NOMO-1 treated with dmso at 0.1 percent for 144 hours (cell line): ENCODE results near the gene BIK.
"Not testable (repeated sequence)": the region's sequence is repeated elsewhere in the genome, so short reads cannot be mapped to it uniquely, and the experiment has no call there.

Experiments used
- DNase-seq: peaks from one replicate; lab custom pipeline; 2025; ENCODE audit not compliant: unreplicated experiment; lab: John Stamatoyannopoulos, UW

BIK gene

DNA sequence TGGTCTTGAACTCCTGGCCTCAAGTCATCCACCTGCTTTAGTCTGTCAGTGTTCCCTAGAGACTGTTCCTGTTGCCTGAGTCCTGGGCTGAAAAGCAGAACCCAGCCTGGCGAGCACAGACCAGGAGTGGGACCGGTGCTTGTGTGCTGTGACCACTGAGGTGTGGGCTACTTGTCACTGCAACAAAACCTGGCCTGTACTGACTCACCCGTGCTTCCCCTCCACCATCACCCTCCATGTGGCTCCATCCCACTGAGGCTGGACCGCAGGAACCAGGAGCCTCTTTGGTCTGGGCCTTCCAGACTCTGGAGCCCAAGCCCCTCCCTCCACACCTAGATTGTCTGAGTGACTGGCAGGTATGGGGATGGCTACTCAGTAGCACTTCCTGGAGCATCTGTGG lies 24.0 kb downstream of the BIK start:
- no peak for DNase-seq

GRCh38 chr22:43135565-43135964 lies 25.0 kb downstream of the BIK start:
- DNase-seq: no peak

DNA sequence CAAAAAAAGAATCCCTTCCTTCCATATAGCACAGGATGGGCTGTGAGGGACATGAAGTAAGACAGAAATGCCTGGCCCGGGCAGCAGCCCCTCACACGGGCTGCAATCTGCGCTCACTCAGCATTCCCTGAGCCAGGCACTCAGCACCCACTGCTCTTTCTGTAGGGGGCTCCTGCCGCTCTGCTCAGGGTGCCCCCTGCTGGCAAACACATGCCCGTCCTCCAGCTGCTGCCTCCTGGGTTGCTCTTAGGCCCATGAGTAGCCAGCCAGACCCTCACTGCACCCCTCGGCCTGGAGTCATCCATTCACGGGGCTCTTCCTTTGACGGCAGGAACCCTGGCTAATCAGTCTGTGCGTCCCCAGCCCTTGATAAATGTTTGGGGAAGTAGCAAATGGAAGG lies 25.7 kb downstream of the BIK start:
- DNase-seq: peak; percentile 57

DNA sequence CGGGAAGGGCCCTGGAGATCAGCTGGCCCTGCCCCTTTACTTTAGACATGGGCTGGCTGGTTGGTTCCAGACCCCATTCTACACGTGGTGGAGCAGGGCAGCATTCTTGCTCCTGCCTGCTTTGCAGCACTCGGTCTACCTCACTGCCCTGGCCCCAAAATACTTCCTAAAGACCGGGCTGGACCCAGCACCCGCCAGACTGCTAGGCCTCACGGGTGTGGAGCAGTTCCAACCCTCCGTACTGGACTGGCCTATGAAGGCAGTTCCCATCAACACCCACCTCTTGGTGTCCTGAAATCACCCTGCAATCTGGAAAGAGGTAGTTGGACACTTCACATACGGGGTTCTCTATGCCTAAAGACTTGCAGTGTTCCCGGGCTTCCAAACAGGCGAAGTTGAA lies 26.3 kb downstream of the BIK start:
- no peak for DNase-seq

- DNase-seq: peak; percentile 71
These were observed 32.5 kb downstream of the BIK start, which contains the start of gene MCAT for GRCh38 chr22:43142880-43143562. Gene MCAT, minus strand, starts transcription at chr22:43143398. Its CDS starts 50 bp downstream, at chr22:43143348.

GRCh38 chr22:43144949-43145348 lies 34.4 kb downstream of the BIK start:
- DNase-seq: no peak

- DNase-seq: not testable (repeated sequence)
These were observed 34.8 kb downstream of the BIK start for GRCh38 chr22:43145371-43145770.

GRCh38 chr22:43146332-43146731 lies 35.8 kb downstream of the BIK start:
- not testable (repeated sequence) for DNase-seq

GRCh38 chr22:43147821-43148220 lies 37.3 kb downstream of the BIK start:
- peak; percentile 57 for DNase-seq

GRCh38 chr22:43148581-43148980 lies 38.0 kb downstream of the BIK start:
- DNase-seq: peak; percentile 16

GRCh38 chr22:43150731-43151206 lies 40.2 kb downstream of the BIK start:
- no peak for DNase-seq

GRCh38 chr22:43151251-43152002 lies 40.9 kb downstream of the BIK start, which contains the start of gene TSPO:
Gene TSPO, plus strand, starts transcription at chr22:43151559. Its CDS starts 7,680 bp downstream, at chr22:43159239.
- DNase-seq: peak; percentile 13

DNA sequence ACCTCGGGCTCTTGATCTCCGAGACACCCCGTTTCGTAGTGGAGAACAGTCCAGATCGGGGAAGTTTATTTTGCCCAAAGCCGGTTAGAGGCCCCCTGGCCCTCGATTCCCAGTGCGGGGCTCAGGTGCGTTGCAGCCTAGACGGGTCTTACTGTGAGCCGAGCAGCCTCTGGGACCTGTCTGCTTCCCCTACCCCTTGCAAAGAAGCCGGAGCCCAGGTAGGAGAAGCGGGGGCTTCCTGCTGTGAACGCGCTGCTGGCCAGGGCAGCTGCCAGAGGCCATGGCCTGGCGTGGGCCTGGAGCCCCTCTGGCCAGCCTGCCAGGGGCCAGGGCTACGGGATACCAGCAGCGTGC lies 41.4 kb downstream of the BIK start:
- DNase-seq: no peak

- DNase-seq: no peak
These were observed 42.0 kb downstream of the BIK start for GRCh38 chr22:43152357-43153071.

GRCh38 chr22:43153899-43154298 lies 43.3 kb downstream of the BIK start:
- no peak for DNase-seq

- peak; percentile 31 for DNase-seq
These were observed 44.5 kb downstream of the BIK start for GRCh38 chr22:43154887-43155536.

DNA sequence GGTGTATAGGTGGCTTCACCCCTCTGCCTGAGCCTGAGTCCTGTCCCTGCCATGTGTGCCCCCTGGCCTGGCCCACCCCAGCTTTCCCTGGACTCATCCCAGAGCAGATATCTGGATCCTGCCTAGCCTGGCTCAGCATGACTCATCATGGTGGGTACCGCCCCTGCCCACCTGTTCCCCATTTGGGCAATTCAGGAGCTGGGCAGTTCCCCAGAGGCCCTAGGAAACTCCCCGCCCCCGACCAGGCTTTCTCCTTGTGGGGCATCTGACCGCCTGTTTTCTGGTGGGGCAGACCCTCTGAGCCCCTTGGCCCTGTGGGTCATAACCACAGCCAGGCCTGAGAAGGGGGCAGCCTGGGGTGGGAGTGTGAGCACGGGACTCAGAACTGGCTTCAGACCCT lies 45.2 kb downstream of the BIK start:
- no peak for DNase-seq

GRCh38 chr22:43156413-43156812 lies 45.9 kb downstream of the BIK start:
- DNase-seq: no peak

DNA sequence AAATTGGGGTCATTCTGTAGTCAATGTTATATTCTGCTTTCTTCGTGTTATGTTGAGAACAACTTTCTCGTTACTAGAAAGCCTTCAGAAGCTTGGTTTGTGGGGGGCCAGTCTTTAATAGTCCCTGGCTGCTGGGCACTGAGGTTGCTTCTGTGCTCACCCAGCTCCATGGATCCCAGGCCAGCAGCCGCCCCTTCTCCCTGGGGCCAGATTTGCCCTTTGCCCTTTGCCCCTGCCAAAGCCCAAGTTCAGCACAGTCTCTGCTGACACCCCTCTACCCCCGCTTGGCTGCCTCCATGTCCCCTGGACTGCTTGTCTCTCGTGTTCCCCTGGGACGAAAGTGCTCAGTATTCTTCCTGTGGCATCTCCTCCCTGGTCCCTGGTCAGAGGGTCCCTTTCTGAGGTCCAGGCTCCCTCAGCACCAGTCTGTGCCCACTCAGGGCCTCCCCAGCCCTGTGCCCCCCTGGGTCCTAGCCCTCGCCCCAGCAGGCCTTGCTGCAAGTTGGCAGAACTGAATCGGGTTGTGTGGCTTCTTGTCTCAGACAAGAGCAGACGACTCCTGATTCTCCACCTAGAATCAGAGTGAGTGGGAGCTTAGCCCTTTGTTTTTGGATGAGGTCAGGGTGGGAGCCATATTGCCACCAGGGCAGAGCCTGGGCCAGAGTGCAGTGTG lies 47.5 kb downstream of the BIK start:
- no peak for DNase-seq

DNA sequence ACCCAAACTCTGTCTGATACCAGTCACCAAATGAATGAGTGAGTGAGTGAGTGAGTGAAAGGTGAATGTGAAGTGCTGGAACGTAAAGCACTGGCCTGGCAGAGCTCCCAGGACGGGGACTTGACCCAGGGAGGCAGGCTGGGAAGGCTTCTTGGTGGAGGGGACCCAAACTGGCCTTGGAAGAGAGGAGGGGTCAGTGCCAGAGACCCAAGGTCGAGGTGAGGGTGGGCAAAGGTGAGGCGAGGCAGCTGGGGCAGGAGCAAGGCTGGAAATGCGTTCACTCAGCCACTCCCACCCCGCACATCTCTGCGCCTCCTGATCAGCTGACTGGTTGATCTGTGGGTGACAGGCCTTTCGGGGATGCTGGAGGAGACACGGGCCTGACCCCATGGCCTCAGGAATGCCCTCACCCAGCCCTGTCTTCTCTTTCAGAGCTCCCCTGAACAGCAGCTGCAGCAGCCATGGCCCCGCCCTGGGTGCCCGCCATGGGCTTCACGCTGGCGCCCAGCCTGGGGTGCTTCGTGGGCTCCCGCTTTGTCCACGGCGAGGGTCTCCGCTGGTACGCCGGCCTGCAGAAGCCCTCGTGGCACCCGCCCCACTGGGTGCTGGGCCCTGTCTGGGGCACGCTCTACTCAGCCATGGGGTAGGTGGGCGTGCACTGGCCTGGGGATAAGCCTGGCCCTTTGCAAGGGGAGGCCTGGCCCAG lies 48.4 kb downstream of the BIK start:
- no peak for DNase-seq
